Mesenchymal stem cell (in vitro differentiated cells and primary cell): ENCODE measurements around the gene SMC4.

Experiments used
- DNase-seq: peaks from one replicate; pipeline ENCODE4 v3.0.0-alpha.2; 2013
- H2AFZ ChIP-seq: one replicate; pipeline ENCODE4 v1.6.1; 2013; ENCODE audit warnings: low read depth, mild to moderate bottlenecking, control low read depth, inconsistent platforms, low read length, moderate library complexity
- H2AK5ac ChIP-seq: 2 replicates; pipeline ENCODE4 v1.6.1; 2013; ENCODE audit warnings: low read length, moderate library complexity, mild to moderate bottlenecking, inconsistent platforms; ENCODE audit not compliant: severe bottlenecking
- H2BK120ac ChIP-seq: one replicate; pipeline ENCODE4 v1.6.1; 2013; ENCODE audit warnings: low read depth, mild to moderate bottlenecking, inconsistent platforms, low read length, moderate library complexity
- H2BK12ac ChIP-seq, 2 experiments: one replicate each; pipeline ENCODE4 v1.6.1; 2013; ENCODE audit warnings: inconsistent platforms in 2 of 2, low read length in 2 of 2, mild to moderate bottlenecking in 2 of 2, moderate library complexity in 2 of 2, control low read depth in 1 of 2
- H2BK15ac ChIP-seq: one replicate; pipeline ENCODE4 v1.6.1; 2013; ENCODE audit warnings: mild to moderate bottlenecking, low read depth, inconsistent platforms; ENCODE audit not compliant: poor library complexity, severe bottlenecking
- H2BK5ac ChIP-seq: 2 replicates; pipeline ENCODE4 v1.6.1; 2013; ENCODE audit warnings: low read depth, mild to moderate bottlenecking, low read length, control low read depth, inconsistent platforms; ENCODE audit not compliant: poor library complexity, severe bottlenecking
- H3K14ac ChIP-seq, 2 experiments: one replicate each; pipeline ENCODE4 v1.6.1; 2013; ENCODE audit warnings: inconsistent platforms in 2 of 2, low read length in 2 of 2, control low read depth in 1 of 2, mild to moderate bottlenecking in 1 of 2, moderate library complexity in 1 of 2
- H3K18ac ChIP-seq, 2 experiments: one replicate each; pipeline ENCODE4 v1.6.1; 2013; ENCODE audit warnings: inconsistent platforms in 2 of 2, low read length in 2 of 2, control low read depth in 1 of 2, low read depth in 1 of 2, mild to moderate bottlenecking in 1 of 2
- H3K23ac ChIP-seq, 2 experiments: one replicate each; pipeline ENCODE4 v1.6.1; 2013; ENCODE audit warnings: inconsistent platforms in 2 of 2, low read length in 2 of 2, mild to moderate bottlenecking in 2 of 2, moderate library complexity in 2 of 2, control low read depth in 1 of 2
- H3K27ac ChIP-seq: 2 replicates; pipeline ENCODE4 v1.5.1; 2013; ENCODE audit warnings: mild to moderate bottlenecking, moderate library complexity, low read length, control low read depth, inconsistent platforms; ENCODE audit not compliant: poor library complexity, severe bottlenecking
- H3K27me3 ChIP-seq, 2 experiments: 2 replicates each; pipeline versions ENCODE4 v1.6.1 to v1.7.0; 2013; ENCODE audit warnings: low read length in 2 of 2, mild to moderate bottlenecking in 2 of 2, moderate library complexity in 2 of 2, control low read depth in 1 of 2, inconsistent platforms in 1 of 2; ENCODE audit not compliant: control insufficient read depth in 1 of 2, insufficient read depth in 1 of 2
- H3K36me3 ChIP-seq, 2 experiments: 2 replicates each; pipeline versions ENCODE4 v1.6.1 to v1.7.0; 2013; ENCODE audit warnings: low read length in 2 of 2, control low read depth in 1 of 2, inconsistent platforms in 1 of 2, low read depth in 1 of 2, mild to moderate bottlenecking in 1 of 2; ENCODE audit not compliant: insufficient read depth in 2 of 2, control insufficient read depth in 1 of 2
- H3K4ac ChIP-seq, 2 experiments: one replicate each; pipeline ENCODE4 v1.6.1; 2013; ENCODE audit warnings: inconsistent platforms in 2 of 2, low read length in 2 of 2, mild to moderate bottlenecking in 2 of 2, moderate library complexity in 2 of 2, control low read depth in 1 of 2, low read depth in 1 of 2
- H3K4me1 ChIP-seq: 2 replicates; pipeline ENCODE4 v1.6.1; 2013; ENCODE audit warnings: low read depth, low read length, control low read depth; ENCODE audit not compliant: control insufficient read depth, insufficient read depth
- H3K4me2 ChIP-seq: 2 replicates; pipeline ENCODE4 v1.6.1; 2013; ENCODE audit warnings: low read length, mild to moderate bottlenecking, inconsistent platforms; ENCODE audit not compliant: poor library complexity, severe bottlenecking
- H3K4me3 ChIP-seq, 2 experiments: 2 replicates each; pipeline versions ENCODE4 v1.5.1 to v1.7.0; 2013; ENCODE audit warnings: low read length in 2 of 2, mild to moderate bottlenecking in 2 of 2, control low read depth in 1 of 2, low read depth in 1 of 2; ENCODE audit not compliant: insufficient read depth in 1 of 2
- H3K79me1 ChIP-seq: replicated peaks from 2 replicates; pipeline ENCODE4 v1.6.1; 2013; ENCODE audit warnings: mild to moderate bottlenecking, control low read depth, low read length, inconsistent platforms; ENCODE audit not compliant: poor library complexity, severe bottlenecking
- H3K9ac ChIP-seq: 2 replicates; pipeline ENCODE4 v1.7.0; 2013; ENCODE audit warnings: mild to moderate bottlenecking, low read length, moderate library complexity
- H3K9me3 ChIP-seq: 2 replicates; pipeline ENCODE4 v1.7.0; 2013; ENCODE audit warnings: mild to moderate bottlenecking, low read length; ENCODE audit not compliant: control insufficient read depth
- H4K8ac ChIP-seq: one replicate; pipeline ENCODE4 v1.6.1; 2013; ENCODE audit warnings: inconsistent platforms, mild to moderate bottlenecking, low read length, moderate library complexity
- H4K91ac ChIP-seq: one replicate; pipeline ENCODE4 v1.6.1; 2013; ENCODE audit warnings: mild to moderate bottlenecking, low read length, inconsistent platforms
- WGBS: methylation state at CpG from one replicate; pipeline ENCODE4 v1.1.7; 2013; ENCODE audit warnings: mixed read lengths; 5-methylcytosine and 5-hydroxymethylcytosine counted together

The SMC4 gene

GRCh38 chr3:160417311-160417710 lies 17.9 kb downstream of the SMC4 start:
- H3K4me2 ChIP-seq = no peak overlapping the region
- no peak overlapping the region for H2AK5ac ChIP-seq
- no peak overlapping the region for H3K18ac ChIP-seq
- no peak overlapping the region for H4K91ac ChIP-seq
- H3K4me3 ChIP-seq = no peak overlapping the region
- H4K8ac ChIP-seq = no peak overlapping the region
- H3K79me1 ChIP-seq = peaks cover 13% of the 10 kb centered on the region
- no peak overlapping the region for H2BK12ac ChIP-seq
- no peak overlapping the region for H3K23ac ChIP-seq
- no peaks in the 10 kb centered on the region for H3K27me3 ChIP-seq
- no peak overlapping the region for H3K14ac ChIP-seq
- no peak for DNase-seq
- H3K27ac ChIP-seq = no peak overlapping the region
- no peak overlapping the region for H3K4ac ChIP-seq
- no peak overlapping the region for H2BK120ac ChIP-seq
- H3K9ac ChIP-seq = no peak overlapping the region
- H2BK15ac ChIP-seq = no peak overlapping the region
- H3K36me3 ChIP-seq = peaks cover 9 to 86% of the 10 kb centered on the region in 2 experiments
- whole genome bisulfite sequencing = 83% methylated on average over 2 of the region's 3 CpGs
- no peaks in the 10 kb centered on the region for H3K4me1 ChIP-seq
- H3K9me3 ChIP-seq = no peaks in the 10 kb centered on the region
- no peak overlapping the region for H2BK5ac ChIP-seq
- H2AFZ ChIP-seq = no peak overlapping the region

GRCh38 chr3:160427832-160428424 lies 28.5 kb downstream of the SMC4 start:
- H2BK15ac ChIP-seq = no peak overlapping the region
- peak; percentile 25 for DNase-seq
- H3K23ac ChIP-seq = no peak overlapping the region
- no peak overlapping the region for H2BK12ac ChIP-seq
- H3K4me2 ChIP-seq = no peak overlapping the region
- H3K4me1 ChIP-seq = no peaks in the 10 kb centered on the region
- no peak overlapping the region for H3K27ac ChIP-seq
- H2BK5ac ChIP-seq = no peak overlapping the region
- no peak overlapping the region for H3K9ac ChIP-seq
- no peak overlapping the region for H3K4me3 ChIP-seq
- no peak overlapping the region for H3K4ac ChIP-seq
- no peak overlapping the region for H3K18ac ChIP-seq
- WGBS = 98% methylated on average over 8 of the region's 11 CpGs
- no peaks in the 10 kb centered on the region for H3K27me3 ChIP-seq
- no peak overlapping the region for H4K8ac ChIP-seq
- H4K91ac ChIP-seq = no peak overlapping the region
- peaks cover 17 to 95% of the 10 kb centered on the region in 2 experiments for H3K36me3 ChIP-seq
- H3K14ac ChIP-seq = no peak overlapping the region
- peaks cover 8% of the 10 kb centered on the region for H3K79me1 ChIP-seq
- H2AFZ ChIP-seq = no peak overlapping the region
- H2AK5ac ChIP-seq = no peak overlapping the region
- H2BK120ac ChIP-seq = no peak overlapping the region
- H3K9me3 ChIP-seq = no peaks in the 10 kb centered on the region

DNA sequence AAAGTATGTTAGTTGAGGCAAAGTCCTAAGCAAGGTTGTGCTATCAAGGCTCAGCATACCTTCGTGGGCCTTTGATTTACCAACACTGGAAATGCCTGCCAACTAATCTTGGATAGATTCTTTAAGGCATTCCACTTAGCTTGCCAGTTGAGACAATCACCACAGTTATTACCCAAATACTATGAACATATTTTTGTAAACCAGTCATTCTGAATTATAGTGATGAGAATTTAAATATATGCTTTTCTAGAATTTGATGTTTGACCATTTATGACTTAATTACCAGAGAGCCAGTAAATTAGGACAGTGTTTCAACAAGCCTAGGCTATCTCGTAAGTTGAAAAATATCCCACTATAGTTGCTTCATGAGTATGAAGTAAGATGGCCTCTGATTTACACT lies 34.6 kb downstream of the SMC4 start:
- WGBS = 100% methylated on average over 1 of the region's 2 CpGs
- Histone ChIP-seq H3K14ac (no peak overlapping the region), H2BK120ac (no peak overlapping the region), H3K4me1 (no peaks in the 10 kb centered on the region), H4K8ac (no peak overlapping the region), H3K27ac (no peak overlapping the region), H3K27me3 (no peaks in the 10 kb centered on the region), H3K4ac (no peak overlapping the region), H3K4me3 (no peak overlapping the region), H3K36me3 (peaks cover 17 to 81% of the 10 kb centered on the region in 2 experiments), H3K79me1 (peaks cover 3% of the 10 kb centered on the region), H4K91ac (no peak overlapping the region), H3K9ac (no peak overlapping the region), H3K23ac (no peak overlapping the region), H2BK5ac (no peak overlapping the region), H3K18ac (no peak overlapping the region), H3K9me3 (no peaks in the 10 kb centered on the region), H2AK5ac (no peak overlapping the region), H2AFZ (no peak overlapping the region), H2BK15ac (no peak overlapping the region), H3K4me2 (no peak overlapping the region), H2BK12ac (no peak overlapping the region)
- DNase-seq = peak; percentile 22

- Histone ChIP-seq H2BK15ac (no peak overlapping the region), H3K79me1 (no peaks in the 10 kb centered on the region), H2BK120ac (no peak overlapping the region), H3K9ac (no peak overlapping the region), H3K4me2 (no peak overlapping the region), H3K27me3 (no peaks in the 10 kb centered on the region), H2BK5ac (no peak overlapping the region), H3K27ac (no peak overlapping the region), H3K4me1 (no peaks in the 10 kb centered on the region), H3K9me3 (no peaks in the 10 kb centered on the region), H3K4ac (no peak overlapping the region), H3K18ac (no peak overlapping the region), H3K23ac (no peak overlapping the region), H2AFZ (no peak overlapping the region), H3K36me3 (peaks cover 12 to 75% of the 10 kb centered on the region in 2 experiments), H4K8ac (peak overlapping the region; percentile 69), H3K14ac (no peak overlapping the region), H2AK5ac (no peak overlapping the region), H3K4me3 (no peak overlapping the region), H2BK12ac (no peak overlapping the region), H4K91ac (no peak overlapping the region)
- DNase-seq = no peak
- 94% methylated on average over 2 of the region's 2 CpGs for WGBS
Observed at GRCh38 chr3:160435095-160435494, 35.6 kb downstream of the SMC4 start.
